ENCODE results near the gene HIGD1C. TPM values are rescaled to one million over a fixed set of nuclear protein-coding genes. Genes with fewer than 3 reads are reported as not detected.
"Not testable (repeated sequence)": the region's sequence is repeated elsewhere in the genome, so short reads cannot be mapped to it uniquely, and the experiment has no call there.

HIGD1C gene
- total RNA-seq (2014; rRNA removed; shearing (Covaris generic)), result not detected in 2 replicates
- polyA plus RNA-seq (2014; cell fraction: nucleus; rRNA removed), result not detected in 2 replicates

DNA sequence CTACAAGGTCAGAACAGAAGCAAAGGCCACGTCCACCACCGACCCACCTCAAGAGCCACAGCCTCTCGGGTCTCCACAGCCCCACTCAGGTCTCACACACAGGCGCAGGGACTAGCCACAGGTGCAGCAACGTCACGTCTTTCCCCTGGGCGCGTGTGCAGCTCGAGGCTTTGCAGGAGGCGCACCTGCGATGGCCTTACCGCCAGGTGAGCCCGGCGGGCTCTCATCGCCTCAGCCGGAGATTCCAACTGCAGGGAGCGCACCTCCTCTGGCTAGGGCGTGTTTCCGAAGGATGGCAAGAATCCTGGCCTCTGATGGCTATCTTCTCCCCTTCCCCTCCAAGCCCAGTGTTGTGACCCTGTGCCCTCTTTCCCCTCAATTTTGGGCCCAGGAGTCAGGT lies at the start of gene HIGD1C:
Gene HIGD1C (plus strand): TSS at position 35 of the 400 bp plus-strand sequence. CDS start 1,455 bp downstream, outside the sequence.
- no peak for DNase-seq (ENCODE audit: extremely low read depth, low read depth)

DNA sequence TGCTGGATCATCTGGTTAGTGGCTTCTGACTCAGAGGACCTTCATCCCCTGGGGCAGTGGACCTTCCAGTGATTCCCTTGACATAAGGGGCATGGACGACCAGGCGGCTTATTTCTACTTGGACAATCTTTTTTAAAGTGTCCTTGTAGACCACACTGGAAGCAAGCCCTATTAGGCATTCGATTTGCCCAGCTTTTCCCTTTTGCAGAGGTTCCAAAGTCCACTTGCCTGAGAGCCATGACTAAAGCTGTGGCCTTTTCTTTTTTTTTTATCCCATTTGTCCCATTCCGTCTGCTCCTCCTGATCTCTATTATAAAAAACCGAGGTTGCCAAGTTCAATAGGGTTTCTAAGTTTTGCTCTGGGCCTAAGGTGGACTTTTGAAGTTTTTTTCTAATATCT lies 43.9 kb upstream of the HIGD1C start:
- not testable (repeated sequence) for DNase-seq (ENCODE audit: extremely low read depth, low read depth)

DNA sequence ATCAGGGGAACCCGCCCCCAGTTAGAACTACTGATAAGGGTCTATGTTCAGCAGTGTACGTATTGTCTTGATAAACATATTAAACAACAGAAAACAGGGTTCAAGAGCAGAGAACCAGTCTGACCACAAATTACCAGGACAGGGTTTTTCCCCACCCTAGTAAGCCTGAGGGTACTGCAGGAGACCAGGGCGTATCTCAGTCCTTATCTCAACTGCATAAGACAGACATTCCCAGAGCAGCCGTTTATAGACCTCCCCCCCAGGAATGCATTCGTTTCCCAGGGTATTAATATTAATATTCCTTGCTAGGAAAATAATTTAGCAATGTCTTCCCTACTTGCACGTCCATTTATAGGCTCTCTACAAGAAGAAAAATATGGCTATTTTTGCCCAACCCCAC lies 40.0 kb upstream of the HIGD1C start:
- not testable (repeated sequence) for DNase-seq (ENCODE audit: extremely low read depth, low read depth)

DNA sequence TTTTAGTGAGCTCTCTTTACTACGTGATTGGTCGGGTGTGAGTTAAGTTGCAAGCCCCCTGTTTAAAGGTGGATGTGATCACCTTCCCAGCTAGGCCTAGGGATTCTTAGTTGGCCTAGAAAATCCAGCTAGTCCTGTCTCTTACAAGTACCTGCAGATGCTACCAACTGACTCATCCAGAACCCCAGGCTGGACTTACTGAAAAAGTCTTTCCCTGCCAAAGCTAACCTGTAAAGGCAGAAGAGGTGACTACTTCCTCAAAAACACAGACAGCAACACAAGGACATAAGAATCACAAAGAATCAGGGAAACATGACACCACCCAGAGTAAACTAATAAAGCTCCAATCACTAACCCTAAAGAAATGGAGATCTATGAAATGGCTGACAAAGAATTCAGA lies 39.1 kb upstream of the HIGD1C start:
- no peak for DNase-seq (ENCODE audit: extremely low read depth, low read depth)

DNA sequence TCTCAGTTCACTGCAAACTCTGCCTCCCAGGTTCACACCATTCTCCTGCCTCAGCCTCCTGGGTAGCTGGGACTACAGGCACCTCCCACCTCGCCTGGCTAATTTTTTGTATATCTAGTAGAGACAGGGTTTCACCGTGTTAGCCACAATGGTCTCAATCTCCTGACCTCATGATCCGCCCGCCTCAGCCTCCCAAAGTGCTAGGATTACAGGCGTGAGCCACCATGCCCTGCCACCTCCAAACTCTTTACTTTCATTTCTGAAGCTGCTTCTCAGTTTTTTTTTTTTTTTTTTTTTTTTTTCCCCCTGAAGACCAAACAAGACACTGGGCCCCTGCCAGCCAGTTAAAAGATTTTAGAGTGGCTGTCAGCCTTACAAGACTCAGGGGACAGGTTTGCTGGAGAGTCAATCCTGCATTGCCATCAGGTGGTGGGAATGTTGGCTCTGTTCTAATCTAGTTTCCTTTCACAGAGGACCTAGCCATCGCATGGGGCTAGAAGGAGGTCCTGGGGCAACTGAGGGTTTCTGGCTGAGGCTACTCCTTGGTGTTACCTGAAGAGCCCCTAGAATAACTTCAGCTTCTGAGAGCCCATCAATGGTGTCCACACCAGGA lies 37.4 kb upstream of the HIGD1C start:
- no peak for DNase-seq (ENCODE audit: extremely low read depth, low read depth)

DNA sequence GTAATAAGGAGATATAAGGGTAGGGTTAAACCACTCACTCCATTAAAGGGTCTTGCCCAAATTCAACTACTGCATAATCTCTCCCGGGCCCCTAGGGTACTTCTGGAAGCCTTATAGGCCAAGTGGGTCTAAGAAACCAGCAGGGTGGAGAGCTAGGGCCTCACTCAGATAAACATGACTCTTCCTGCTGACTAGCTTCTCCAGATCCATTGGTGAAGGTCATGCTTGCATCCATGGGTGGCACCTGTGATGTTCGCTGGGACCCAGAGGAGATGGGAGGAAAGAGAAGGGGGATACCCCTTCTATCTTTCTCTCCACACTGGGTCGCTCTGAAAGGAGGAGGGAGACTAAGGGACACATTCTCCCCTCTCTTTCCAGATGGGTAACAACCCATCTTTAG lies 36.1 kb upstream of the HIGD1C start:
- DNase-seq (ENCODE audit: extremely low read depth, low read depth), result no peak

DNA sequence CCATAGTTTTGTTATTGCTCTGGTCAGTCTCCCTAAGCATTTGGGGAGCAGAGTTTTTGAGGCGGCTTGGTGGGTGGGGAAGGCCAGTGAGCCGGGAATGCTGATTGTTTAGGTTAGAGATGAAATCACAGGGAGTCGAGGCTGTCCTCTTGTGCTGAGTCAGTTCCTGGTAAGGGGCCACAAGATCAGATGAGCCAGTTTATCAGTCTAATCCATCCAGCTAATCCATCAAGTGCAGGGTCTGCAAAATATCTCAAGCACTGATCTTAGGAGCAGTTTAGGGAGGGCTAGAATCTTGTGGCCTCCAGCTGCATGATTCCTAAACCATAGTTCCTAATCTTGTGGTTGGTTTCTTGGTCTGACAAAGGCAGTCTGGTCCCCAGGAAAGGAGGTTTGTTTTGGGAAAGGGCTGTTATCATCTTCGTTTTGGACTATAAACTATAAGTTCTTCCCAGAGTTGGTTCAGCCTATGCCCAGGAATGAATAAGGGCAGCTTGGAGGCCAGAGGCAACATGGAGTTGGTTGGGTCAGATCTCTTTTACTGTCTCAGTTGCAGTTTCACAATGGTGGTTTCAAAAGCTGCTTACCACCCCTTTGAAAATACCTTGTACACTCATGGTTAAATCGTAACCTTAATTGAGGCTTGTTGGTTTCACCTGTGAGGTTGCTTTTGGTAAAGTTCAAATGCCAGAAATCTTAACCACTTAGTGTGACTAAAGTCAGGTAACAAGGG lies 33.6 kb upstream of the HIGD1C start:
- DNase-seq (ENCODE audit: extremely low read depth, low read depth), result no peak

DNA sequence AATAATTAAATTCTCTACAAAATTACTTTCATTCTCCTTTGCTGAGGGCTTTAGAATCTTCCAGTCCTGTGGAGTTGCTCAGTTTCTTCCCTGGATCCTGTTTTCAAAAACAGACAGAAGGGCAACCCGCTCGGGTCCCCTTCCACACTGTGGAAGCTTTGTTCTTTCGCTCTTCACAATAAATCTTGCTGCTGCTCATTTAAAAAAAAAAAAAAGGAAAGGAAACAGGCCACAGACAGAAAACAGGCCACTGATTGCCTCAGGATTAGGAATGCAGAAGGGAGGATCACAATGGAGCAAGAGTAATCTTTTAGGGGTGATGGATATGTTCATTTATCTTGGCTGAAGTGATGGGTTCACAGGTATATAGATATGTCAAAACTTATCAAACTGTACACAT lies 29.5 kb upstream of the HIGD1C start:
- no peak for DNase-seq (ENCODE audit: extremely low read depth, low read depth)

DNA sequence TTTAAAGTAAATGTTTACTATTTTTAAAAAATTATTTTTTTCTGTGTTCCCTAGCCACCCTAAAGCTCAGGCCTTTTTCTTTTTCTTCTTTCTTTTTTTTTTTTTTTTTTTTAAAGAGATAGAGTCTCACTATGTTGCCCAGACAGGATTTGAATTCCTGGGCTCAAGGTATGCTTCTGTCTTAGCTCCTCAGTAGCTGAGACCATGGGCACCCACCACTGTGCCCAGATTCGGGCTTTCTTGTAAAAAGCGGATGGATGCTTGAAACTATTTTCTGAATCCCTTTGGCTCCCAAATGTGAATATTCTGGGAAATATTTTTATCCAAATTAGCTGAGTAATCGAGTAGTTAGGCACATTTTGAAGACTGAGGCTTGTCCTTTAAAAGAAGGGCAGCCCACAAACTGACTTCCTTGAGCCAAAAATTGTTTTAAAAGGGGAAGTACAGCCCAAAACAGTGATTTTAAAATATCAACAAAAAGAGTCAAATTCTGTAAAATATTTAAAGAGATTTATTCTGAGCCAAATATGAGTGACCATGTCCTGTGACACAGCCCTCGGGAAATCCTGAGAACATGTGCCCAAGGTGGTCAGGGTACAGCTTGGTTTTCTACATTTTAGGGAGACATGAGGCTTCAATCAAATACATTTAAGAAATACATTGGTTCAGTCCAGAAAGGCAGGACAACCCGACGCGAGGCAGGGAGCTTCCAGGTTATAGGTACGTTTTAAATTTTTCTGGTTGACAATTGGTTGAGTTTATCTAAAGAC lies 28.8 kb upstream of the HIGD1C start:
- no peak for DNase-seq (ENCODE audit: extremely low read depth, low read depth)

DNA sequence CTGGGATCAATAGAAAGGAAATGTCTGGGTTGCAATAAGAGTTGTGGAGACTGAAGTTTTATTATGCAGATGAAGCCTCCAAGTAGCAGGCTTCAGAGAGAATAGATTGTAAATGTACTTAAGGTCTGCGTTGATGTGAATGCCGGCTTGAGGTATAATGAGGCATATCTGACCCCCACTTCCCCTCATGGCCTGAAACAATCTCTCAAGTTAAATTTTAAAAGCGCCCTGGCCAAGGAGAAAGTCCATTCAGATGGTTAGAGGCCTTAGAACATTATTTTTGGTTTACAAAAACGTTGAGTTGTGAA lies 28.3 kb upstream of the HIGD1C start:
- no peak for DNase-seq (ENCODE audit: extremely low read depth, low read depth)

DNA sequence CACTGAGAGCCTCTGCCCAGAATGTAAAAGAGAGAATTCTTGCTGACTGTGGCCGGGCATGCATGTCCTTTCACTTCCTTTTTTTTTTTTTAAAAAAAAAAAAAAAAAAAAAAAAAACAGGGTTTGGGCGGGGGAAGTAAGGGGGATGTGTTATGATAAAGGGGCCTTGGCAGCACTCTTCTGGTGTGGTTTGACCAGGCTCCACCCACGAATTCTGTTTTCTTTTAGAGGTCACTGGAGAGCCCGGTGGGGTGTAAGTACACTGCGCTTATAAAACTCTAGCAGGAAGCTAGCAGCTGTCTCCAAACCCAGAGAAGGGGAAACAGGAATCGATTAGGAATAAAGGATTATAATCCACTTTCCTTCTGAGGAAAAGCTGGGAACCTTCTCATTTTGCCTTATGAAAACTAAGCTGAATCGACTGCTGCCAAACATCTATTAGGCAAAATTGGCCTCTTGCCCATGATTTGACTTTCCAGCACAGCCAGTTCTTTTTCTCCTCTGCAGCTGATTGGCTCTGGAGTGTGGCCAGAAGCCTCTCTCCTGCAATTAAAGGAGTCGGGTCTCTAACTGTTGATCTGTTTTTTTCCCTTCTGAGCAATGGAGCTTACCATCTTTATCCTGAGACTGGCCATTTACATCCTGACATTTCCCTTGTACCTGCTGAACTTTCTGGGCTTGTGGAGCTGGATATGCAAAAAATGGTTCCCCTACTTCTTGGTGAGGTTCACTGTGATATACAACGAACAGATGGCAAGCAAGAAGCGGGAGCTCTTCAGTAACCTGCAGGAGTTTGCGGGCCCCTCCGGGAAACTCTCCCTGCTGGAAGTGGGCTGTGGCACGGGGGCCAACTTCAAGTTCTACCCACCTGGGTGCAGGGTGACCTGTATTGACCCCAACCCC lies 27.7 kb upstream of the HIGD1C start:
- no peak for DNase-seq (ENCODE audit: extremely low read depth, low read depth)

DNA sequence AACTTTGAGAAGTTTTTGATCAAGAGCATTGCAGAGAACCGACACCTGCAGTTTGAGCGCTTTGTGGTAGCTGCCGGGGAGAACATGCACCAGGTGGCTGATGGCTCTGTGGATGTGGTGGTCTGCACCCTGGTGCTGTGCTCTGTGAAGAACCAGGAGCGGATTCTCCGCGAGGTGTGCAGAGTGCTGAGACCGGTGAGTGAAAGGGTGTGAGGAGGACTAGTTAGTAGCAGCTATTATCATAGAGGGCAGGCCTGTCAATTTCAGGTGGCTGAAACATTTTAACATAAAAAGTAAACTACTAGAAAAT lies 27.0 kb upstream of the HIGD1C start:
- no peak for DNase-seq (ENCODE audit: extremely low read depth, low read depth)

DNA sequence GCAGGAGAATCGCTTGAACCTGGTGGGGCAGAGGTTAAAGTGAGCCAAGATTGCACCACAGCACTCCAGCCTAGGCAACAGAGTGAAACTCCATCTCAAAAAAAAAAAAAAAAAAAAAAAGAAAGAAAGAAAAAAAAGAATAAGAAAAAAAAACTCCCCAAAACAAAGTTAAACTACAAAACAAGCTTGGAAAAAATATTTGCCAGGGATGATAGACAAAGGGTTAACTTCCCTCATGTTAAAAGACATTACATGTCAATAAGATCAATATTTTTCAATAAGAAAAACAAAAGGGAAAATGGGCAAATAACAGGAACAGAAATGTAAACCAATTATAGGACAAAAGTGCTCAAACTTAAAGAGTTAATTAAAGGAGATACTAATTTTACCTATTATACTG lies 26.4 kb upstream of the HIGD1C start:
- DNase-seq (ENCODE audit: extremely low read depth, low read depth), result no peak

DNA sequence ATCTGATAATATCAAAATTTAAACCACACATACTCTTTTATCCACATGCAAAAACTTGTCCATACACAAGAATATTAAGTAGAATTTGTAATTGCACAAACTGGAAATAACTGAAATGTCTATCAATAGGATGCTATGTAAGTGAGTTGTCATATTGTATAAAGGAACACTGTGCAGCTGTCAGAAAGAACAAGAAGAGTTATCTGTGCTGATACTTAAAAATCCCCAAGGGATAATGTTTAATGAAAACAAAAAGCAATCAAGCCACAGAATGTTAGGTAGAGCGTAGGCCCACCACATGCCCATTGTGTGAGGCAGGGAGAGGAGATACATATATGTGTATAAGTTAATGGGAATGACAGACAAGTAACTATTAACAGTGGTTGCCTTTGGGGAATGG lies 25.9 kb upstream of the HIGD1C start:
- DNase-seq (ENCODE audit: extremely low read depth, low read depth), result no peak

DNA sequence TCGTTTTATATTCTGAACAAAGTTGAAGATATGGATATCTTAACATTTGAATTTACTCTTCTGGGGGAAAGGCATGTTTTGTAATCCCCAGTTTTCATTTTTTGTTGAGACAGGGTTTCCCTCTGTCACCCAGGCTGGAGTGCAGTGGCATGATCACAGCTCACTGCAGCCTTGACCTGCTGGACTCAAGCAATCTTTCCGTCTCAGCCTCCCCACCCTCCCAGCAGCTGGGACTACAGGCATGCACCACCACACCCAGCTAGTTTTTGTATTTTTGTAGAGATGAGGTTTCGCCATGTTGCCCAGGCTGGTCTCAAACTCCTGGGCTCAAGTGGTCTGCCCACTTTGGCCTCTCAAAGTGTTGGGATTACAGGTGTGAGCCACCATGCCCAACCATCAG lies 25.4 kb upstream of the HIGD1C start:
- DNase-seq (ENCODE audit: extremely low read depth, low read depth), result not testable (repeated sequence)

DNA sequence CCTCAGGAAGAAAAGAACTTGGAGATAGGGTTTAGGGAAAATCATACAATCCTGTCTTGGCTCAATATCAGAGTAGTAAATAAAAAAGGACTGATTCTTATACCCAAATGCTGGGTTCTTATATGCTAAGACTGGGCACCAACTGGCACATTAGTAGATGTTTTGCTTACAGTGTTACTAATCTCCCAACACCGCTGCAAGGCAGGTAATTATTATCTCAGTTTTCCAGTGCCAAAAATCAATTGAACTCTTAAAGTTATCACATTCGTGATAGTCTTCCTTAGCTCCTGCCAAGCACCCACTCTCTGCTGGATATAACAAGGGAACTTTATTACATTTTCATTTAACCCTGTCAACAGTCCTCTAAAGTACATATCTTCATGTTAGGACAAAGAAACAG lies 25.0 kb upstream of the HIGD1C start:
- no peak for DNase-seq (ENCODE audit: extremely low read depth, low read depth)

DNA sequence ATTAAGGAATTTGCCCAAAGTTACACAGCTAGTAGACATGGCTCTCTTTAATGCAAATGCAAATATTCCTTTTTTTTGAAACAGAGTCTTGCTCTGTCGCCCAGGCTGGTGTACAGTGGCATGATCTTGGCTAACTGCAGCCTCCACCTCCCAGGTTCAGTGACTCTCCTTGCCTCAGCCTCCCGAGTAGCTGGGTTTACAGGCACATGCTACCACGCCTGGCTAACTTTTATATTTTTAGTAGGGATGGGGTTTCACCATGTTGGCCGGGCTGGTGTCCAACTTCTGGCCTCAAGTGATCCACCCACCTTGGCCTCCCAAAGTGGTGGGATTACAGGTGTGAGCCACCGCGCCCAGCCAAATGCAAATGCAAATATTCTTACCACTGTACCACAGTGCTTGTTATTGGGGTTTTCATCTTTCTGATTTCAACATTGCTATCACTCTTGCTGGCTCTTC lies 24.5 kb upstream of the HIGD1C start:
- no peak for DNase-seq (ENCODE audit: extremely low read depth, low read depth)

DNA sequence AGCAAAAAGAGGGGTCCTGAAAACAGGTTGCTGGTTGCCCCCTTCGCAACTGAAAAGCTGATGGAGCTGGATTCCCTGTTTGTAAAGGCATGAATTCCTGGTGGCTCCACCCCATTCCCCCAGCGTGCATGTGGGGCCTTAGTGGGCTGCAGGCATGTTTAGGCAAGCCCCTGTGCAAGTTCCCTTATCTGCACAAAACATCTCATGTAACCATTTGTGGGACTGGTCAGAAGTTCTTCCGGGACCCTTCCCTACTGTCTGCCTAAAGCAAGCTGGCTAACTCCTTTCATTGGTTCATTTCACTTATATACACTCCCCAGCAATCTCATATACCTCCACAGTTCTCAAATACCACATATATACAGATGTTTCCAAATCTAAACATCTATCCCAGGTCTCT lies 24.0 kb upstream of the HIGD1C start:
- no peak for DNase-seq (ENCODE audit: extremely low read depth, low read depth)

DNA sequence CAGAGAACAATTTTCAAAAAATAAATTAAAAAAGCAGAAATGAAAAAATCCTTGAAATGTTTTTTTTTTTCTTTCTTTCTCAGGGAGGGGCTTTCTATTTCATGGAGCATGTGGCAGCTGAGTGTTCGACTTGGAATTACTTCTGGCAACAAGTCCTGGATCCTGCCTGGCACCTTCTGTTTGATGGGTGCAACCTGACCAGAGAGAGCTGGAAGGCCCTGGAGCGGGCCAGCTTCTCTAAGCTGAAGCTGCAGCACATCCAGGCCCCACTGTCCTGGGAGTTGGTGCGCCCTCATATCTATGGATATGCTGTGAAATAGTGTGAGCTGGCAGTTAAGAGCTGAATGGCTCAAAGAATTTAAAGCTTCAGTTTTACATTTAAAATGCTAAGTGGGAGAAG lies 22.5 kb upstream of the HIGD1C start:
- DNase-seq (ENCODE audit: extremely low read depth, low read depth), result no peak

DNA sequence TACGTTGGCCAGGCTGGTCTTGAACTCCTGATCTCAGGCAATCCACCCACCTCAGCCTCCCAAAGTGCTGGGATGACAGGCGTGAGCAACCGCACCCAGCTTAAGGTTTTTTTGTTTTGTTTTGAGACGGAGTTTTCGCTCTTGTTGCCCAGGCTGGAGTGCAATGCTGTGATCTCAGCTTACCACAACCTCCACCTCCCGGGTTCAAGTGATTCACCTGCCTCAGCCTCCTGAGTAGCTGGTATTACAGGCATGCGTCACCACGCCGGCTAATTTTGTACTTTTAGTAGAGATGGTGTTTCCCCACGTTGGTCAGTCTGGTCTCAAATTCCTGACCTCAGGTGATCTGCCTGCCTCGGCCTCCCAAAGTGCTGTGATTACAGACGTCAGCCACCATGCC lies 21.9 kb upstream of the HIGD1C start:
- DNase-seq (ENCODE audit: extremely low read depth, low read depth), result not testable (repeated sequence)

DNA sequence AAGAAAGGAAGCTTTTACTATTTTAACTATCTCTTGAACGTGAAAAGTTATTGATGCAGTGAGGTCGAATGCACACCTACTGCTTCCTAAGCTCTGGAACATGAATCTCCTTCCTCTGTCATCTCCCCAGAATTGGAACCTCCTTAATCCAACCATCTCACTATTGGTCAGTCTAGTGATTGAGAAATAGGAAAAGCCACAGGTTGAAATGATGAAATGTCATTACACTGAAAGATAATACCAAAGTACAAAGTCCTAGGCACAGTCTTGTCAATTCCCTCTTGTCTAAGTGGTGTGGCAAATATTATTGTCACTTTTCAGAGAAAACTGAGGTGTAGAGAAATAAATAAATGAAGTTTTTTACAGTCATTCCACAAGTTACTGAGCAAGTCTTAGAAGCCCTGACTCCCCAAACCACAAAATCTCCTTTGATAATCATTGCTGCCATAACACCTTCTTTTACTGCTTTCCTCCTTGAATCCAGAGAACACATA lies 19.5 kb upstream of the HIGD1C start:
- no peak for DNase-seq (ENCODE audit: extremely low read depth, low read depth)

Data from NCI-H460 (cell line).